HG03039 (cell line): Measurements from ENCODE around the gene FSTL1.

ENCODE experiments used
- ATAC-seq: cut with Tn5 transposase; IDR thresholded peaks from one replicate; pipeline ENCODE4 v1.9.1; 2021; ENCODE audit warnings: mild to moderate bottlenecking, moderate library complexity; ENCODE audit not compliant: unreplicated experiment

FSTL1 gene

GRCh38 chr3:120440001-120440703, 10.6 kb downstream of the FSTL1 start:
- no peak for ATAC-seq

GRCh38 chr3:120438665-120439370, 12.0 kb downstream of the FSTL1 start:
- no peak for ATAC-seq

- ATAC-seq: no peak
Observed at GRCh38 chr3:120438216-120438615, 12.6 kb downstream of the FSTL1 start.

GRCh38 chr3:120437559-120437958, 13.2 kb downstream of the FSTL1 start:
- no peak for ATAC-seq

- ATAC-seq: no peak
Observed at GRCh38 chr3:120436523-120437050, 14.2 kb downstream of the FSTL1 start.

GRCh38 chr3:120435621-120436020, 15.2 kb downstream of the FSTL1 start:
- ATAC-seq: no peak

- no peak for ATAC-seq
Observed at GRCh38 chr3:120433662-120434331, 17.0 kb downstream of the FSTL1 start.

- ATAC-seq: no peak
Observed at GRCh38 chr3:120432150-120432860, 18.5 kb downstream of the FSTL1 start.

- no peak for ATAC-seq
Observed at GRCh38 chr3:120429921-120430361, 20.9 kb downstream of the FSTL1 start.

- no peak for ATAC-seq
Observed at GRCh38 chr3:120428924-120429323, 21.9 kb downstream of the FSTL1 start.

- no peak for ATAC-seq
Observed at GRCh38 chr3:120427201-120427600, 23.6 kb downstream of the FSTL1 start.

- ATAC-seq: no peak
Observed at GRCh38 chr3:120425572-120426250, 25.1 kb downstream of the FSTL1 start.

GRCh38 chr3:120424976-120425570, 25.7 kb downstream of the FSTL1 start:
- ATAC-seq: no peak

GRCh38 chr3:120424506-120424905, 26.3 kb downstream of the FSTL1 start:
- no peak for ATAC-seq

GRCh38 chr3:120423432-120423831, 27.4 kb downstream of the FSTL1 start:
- ATAC-seq: no peak

GRCh38 chr3:120421926-120422325, 28.9 kb downstream of the FSTL1 start:
- ATAC-seq: no peak

- no peak for ATAC-seq
Observed at GRCh38 chr3:120420928-120421551, 29.8 kb downstream of the FSTL1 start.

- ATAC-seq: no peak
Observed at GRCh38 chr3:120420360-120420759, 30.4 kb downstream of the FSTL1 start.

- no peak for ATAC-seq
Observed at GRCh38 chr3:120419797-120420196, 31.0 kb downstream of the FSTL1 start.
